Measurements from ENCODE around the gene OR4K5. TPM values are rescaled to one million over a fixed set of nuclear protein-coding genes. Genes with fewer than 3 reads are reported as not detected.

The OR4K5 gene
- total and polyA plus RNA-seq, 10 of the 15 experiments (the other 5 are each of a cell fraction or from before 2014, with no cell fraction given), result not detected

GRCh38 chr14:19902409-19902808 lies 18.0 kb upstream of the OR4K5 start:
- intact Hi-C loops (cut with micrococcal nuclease; ENCODE audit: unreplicated experiment) (no loop called here), in situ Hi-C loops (cut with MboI) (no loop called here)
- Histone ChIP-seq H3K27ac (ENCODE audit: control insufficient read depth, insufficient read depth) (no peak overlapping the region), H3K9ac (ENCODE audit: control insufficient read depth, insufficient read depth, low read length) (no peak overlapping the region), H3K36me3 (ENCODE audit: control insufficient read depth in 2 of 2, insufficient read depth in 2 of 2, low read length in 1 of 2) (no peaks in the 10 kb centered on the region), H4K20me1 (ENCODE audit: control insufficient read depth, insufficient read depth) (no peaks in the 10 kb centered on the region), H3K4me2 (ENCODE audit: control insufficient read depth, insufficient read depth) (no peak overlapping the region), H3K79me2 (ENCODE audit: control insufficient read depth, insufficient read depth, low read length) (no peaks in the 10 kb centered on the region), H3K4me1 (ENCODE audit: control insufficient read depth, insufficient read depth, low read length) (no peaks in the 10 kb centered on the region), H3K4me3 (no peak overlapping the region), H3K9me3 (replicated peaks; ENCODE audit: control insufficient read depth, insufficient read depth, low read length) (no peaks in the 10 kb centered on the region), H2AFZ (ENCODE audit: control insufficient read depth, low read depth, low read length) (no peak overlapping the region), H3K27me3 (replicated peaks in 1 of 2; ENCODE audit: control insufficient read depth in 2 of 2, insufficient read depth in 2 of 2, low read length in 1 of 2) (no peaks in the 10 kb centered on the region; a peak in 1 of 4 replicates)
- no TSS peak for BruUV-seq (replicated peaks)
- no peak for DNase-seq (ENCODE audit: low read depth, low spot score)
- SMC1A ChIA-PET (ENCODE audit: uncharacterized antibody, unreplicated experiment), result no interaction called here
- FAIRE-seq, result no peak
- CTCF ChIA-PET, result no interaction called here
- RAD21 ChIA-PET (ENCODE audit: unreplicated experiment), result no interaction called here
- POLR2A ChIA-PET, result no interaction called here
- TF ChIP-seq PBX3 (IDR thresholded peaks at IDR 0.05; ENCODE audit: insufficient replicate concordance, low read depth, low read length) (no peak), ZNF274 (IDR thresholded peaks at IDR 0.05; ENCODE audit: insufficient read depth, insufficient read length) (no peak), RBBP5 (conservative IDR thresholded peaks at IDR 0.05) (no peak), CBFB (IDR thresholded peaks at IDR 0.05; ENCODE audit: low read depth) (no peak), CHD1 (IDR thresholded peaks at IDR 0.05; ENCODE audit: low read depth, low read length) (no peak), BRCA1 (IDR thresholded peaks at IDR 0.05; ENCODE audit: low read depth, low read length) (no peak), MXI1 (IDR thresholded peaks at IDR 0.05; ENCODE audit: low read depth, low read length) (no peak), NFYB (IDR thresholded peaks at IDR 0.05; ENCODE audit: insufficient read depth, low read depth, low read length) (no peak), RELB (IDR thresholded peaks at IDR 0.05; ENCODE audit: low read depth) (no peak), MTA2 (IDR thresholded peaks at IDR 0.05; ENCODE audit: low read depth) (no peak), ZNF24 (IDR thresholded peaks at IDR 0.05) (no peak), POLR2AphosphoS5 (IDR thresholded peaks at IDR 0.05; ENCODE audit: low read length) (no peak), SUZ12 (IDR thresholded peaks at IDR 0.05; ENCODE audit: unreplicated experiment) (no peak), REST (IDR thresholded peaks at IDR 0.05; ENCODE audit: low read depth, low read length) (no peak), SMAD5 (IDR thresholded peaks at IDR 0.05; ENCODE audit: low read depth) (no peak), KLF5 (IDR thresholded peaks at IDR 0.05; ENCODE audit: partially characterized antibody) (no peak), NR2F1 (conservative IDR thresholded peaks at IDR 0.05) (no peak), MYB (IDR thresholded peaks at IDR 0.05; ENCODE audit: borderline replicate concordance, low read depth, low read length) (no peak), SMARCA5 (IDR thresholded peaks at IDR 0.05) (no peak), JUNB (IDR thresholded peaks at IDR 0.05) (no peak)
- 9% methylated on average over 4 of the region's 4 CpGs for WGBS (ENCODE audit: insufficient coverage, insufficient replicate concordance, low lambda C conversion rate, missing lambda C conversion rate)
- no peak for ATAC-seq
